PC-3 (cell line): Measurements from ENCODE around the gene TGFB1I1. TPM values are rescaled to one million over a fixed set of nuclear protein-coding genes. Genes with fewer than 3 reads are reported as not detected.

Source experiments
- ATAC-seq: fragments of 200-7000 bp; cut with Tn5 transposase; 2 replicates; pipeline ENCODE4 v1.9.1; 2020; ENCODE audit warnings: mild to moderate bottlenecking, moderate library complexity
- BruUV-seq: library from RNA; stranded (reverse); fragments of 400-500 nt; replicated peaks from 2 replicates; lab custom pipeline; 2021; lab: Mats Ljungman, UMichigan
- CTCF ChIA-PET: fragments of 300-600 bp; sonication (Branson Sonifier 250); formaldehyde crosslinking; loops from one replicate; lab custom pipeline; 2022; ENCODE audit warnings: antibody characterized with exemption; lab: Charles Lee
- POLR2A ChIA-PET: fragments of 300-600 bp; sonication (Branson Sonifier 250); formaldehyde crosslinking; loops from one replicate; lab custom pipeline; 2022; ENCODE audit warnings: antibody characterized with exemption; ENCODE audit not compliant: unreplicated experiment; lab: Charles Lee
- DNase-seq: peaks from one replicate; pipeline ENCODE4 v3.0.0-alpha.2; 2015
- H2AFZ ChIP-seq: fragments of 300-600 bp; sonication (generic); 2 replicates; pipeline ENCODE4 v1.6.0; 2016; ENCODE audit warnings: antibody characterized with exemption, low read length
- H3F3A ChIP-seq: fragments of 300-600 bp; sonication (generic); one replicate; pipeline ENCODE4 v1.6.0; 2017; ENCODE audit warnings: antibody characterized with exemption, low read length, control low read depth, mild to moderate bottlenecking; ENCODE audit not compliant: unreplicated experiment
- H3K27ac ChIP-seq: fragments of 300-600 bp; sonication (generic); 2 replicates; pipeline ENCODE4 v1.5.1; 2016; ENCODE audit warnings: mild to moderate bottlenecking, low read length
- H3K27me3 ChIP-seq: fragments of 300-600 bp; sonication (generic); 2 replicates; pipeline ENCODE4 v1.6.1; 2016; ENCODE audit warnings: low read length, mixed read lengths
- H3K36me3 ChIP-seq: fragments of 300-600 bp; sonication (generic); 2 replicates; pipeline ENCODE4 v1.6.1; 2016; ENCODE audit warnings: low read depth, mixed run types, low read length, mixed read lengths
- H3K4me1 ChIP-seq: fragments of 300-600 bp; sonication (generic); 2 replicates; pipeline ENCODE4 v1.5.1; 2016; ENCODE audit warnings: low read length; ENCODE audit not compliant: insufficient read depth
- H3K4me2 ChIP-seq: fragments of 300-600 bp; sonication (generic); 2 replicates; pipeline ENCODE4 v1.6.0; 2016; ENCODE audit warnings: low read length
- H3K4me3 ChIP-seq: fragments of 300-600 bp; sonication (generic); 2 replicates; pipeline ENCODE4 v1.5.1; 2016; ENCODE audit warnings: mild to moderate bottlenecking, low read length, mixed read lengths
- H3K79me2 ChIP-seq: fragments of 300-600 bp; sonication (generic); 2 replicates; pipeline ENCODE4 v1.6.1; 2017; ENCODE audit warnings: low read length, mixed read lengths
- H3K9ac ChIP-seq: fragments of 300-600 bp; sonication (generic); 2 replicates; pipeline ENCODE4 v1.6.0; 2016; ENCODE audit warnings: mild to moderate bottlenecking, low read length
- H3K9me2 ChIP-seq: fragments of 300-600 bp; sonication (generic); replicated peaks from 2 replicates; pipeline ENCODE4 v1.6.1; 2016; ENCODE audit warnings: mixed run types, low read length, mixed read lengths
- H3K9me3 ChIP-seq: fragments of 300-600 bp; sonication (generic); 2 replicates; pipeline ENCODE4 v1.6.1; 2016; ENCODE audit warnings: low read length, mixed read lengths
- H4K20me1 ChIP-seq: fragments of 300-600 bp; sonication (generic); 2 replicates; pipeline ENCODE4 v1.6.1; 2016; ENCODE audit warnings: low read length, mixed read lengths
- CTCF ChIP-seq: fragments of 300-600 bp; sonication (generic); conservative IDR thresholded peaks from 2 replicates; pipeline ENCODE4 v1.5.1; 2017; ENCODE audit warnings: antibody characterized with exemption, low read depth, mild to moderate bottlenecking, low read length
- EZH2 ChIP-seq: fragments of 300-600 bp; sonication (generic); IDR thresholded peaks from one replicate; pipeline ENCODE4 v1.6.1; 2017; ENCODE audit warnings: antibody characterized with exemption, mild to moderate bottlenecking, low read length; ENCODE audit not compliant: unreplicated experiment
- EZH2phosphoT487 ChIP-seq: fragments of 300-600 bp; sonication (generic); IDR thresholded peaks from 2 replicates; pipeline ENCODE4 v1.6.1; 2018; ENCODE audit warnings: mild to moderate bottlenecking, antibody characterized with exemption, low read length, borderline replicate concordance
- intact Hi-C: fragments of 100-400 bp; cut with micrococcal nuclease; formaldehyde crosslinking; loops from 2 replicates; pipeline ENCODE4 v1.9.0; 2023
- total RNA-seq: library from RNA; depleted of rRNA; stranded (reverse); fragments of >200 nt; gene quantifications from 2 replicates; pipeline ENCODE4 v1.2.3, GENCODE V29; 2014

TGFB1I1 gene
- total RNA-seq, 1 experiment from 2014 or later: 11.2 TPM

DNA sequence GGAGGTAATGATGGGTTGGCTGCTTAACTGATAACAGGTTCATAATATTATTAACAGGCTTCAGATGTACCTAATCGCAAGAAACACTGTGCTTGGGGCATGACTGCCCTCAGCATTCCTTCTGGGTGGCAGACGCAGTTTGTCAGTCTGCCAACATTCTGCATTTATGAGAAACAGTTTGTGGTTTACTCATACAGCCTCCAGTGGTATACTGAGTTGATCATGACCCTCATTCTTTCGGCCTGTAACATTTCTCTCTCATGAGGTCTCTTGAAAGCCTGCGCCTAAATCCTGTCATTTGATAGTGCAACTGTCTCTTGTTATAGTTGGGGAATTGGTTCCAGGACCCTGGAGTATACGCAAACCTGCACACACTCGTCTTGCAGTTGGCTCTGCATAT lies 41.2 kb downstream of the TGFB1I1 start:
- ATAC-seq (peak; percentile 42), DNase-seq (peak; percentile 82)
- no peak overlapping the region for H2AFZ ChIP-seq
- H3K79me2 ChIP-seq: peaks cover under 1% of the 10 kb centered on the region; the same call in 1 of the 2 replicates
- no TSS peak for BruUV-seq
- no peak overlapping the region for H3K9ac ChIP-seq
- TF ChIP-seq CTCF (no peak), EZH2 (no peak), EZH2phosphoT487 (no peak)
- no peak overlapping the region for H3K4me2 ChIP-seq
- ChIA-PET CTCF (no interaction called here), POLR2A (no interaction called here)
- intact Hi-C loops: no loop called here
- peaks cover 8% of the 10 kb centered on the region for H3K4me1 ChIP-seq
- H4K20me1 ChIP-seq: no peaks in the 10 kb centered on the region
- no peaks in the 10 kb centered on the region for H3F3A ChIP-seq
- no peak overlapping the region for H3K27ac ChIP-seq
- H3K36me3 ChIP-seq: no peaks in the 10 kb centered on the region
- H3K9me2 ChIP-seq: no peaks in the 10 kb centered on the region
- H3K27me3 ChIP-seq: no peaks in the 10 kb centered on the region
- no peaks in the 10 kb centered on the region for H3K9me3 ChIP-seq
- no peak overlapping the region for H3K4me3 ChIP-seq

- Histone ChIP-seq H3K27me3 (no peaks in the 10 kb centered on the region), H3K9me2 (no peaks in the 10 kb centered on the region), H2AFZ (no peak overlapping the region), H3K9ac (no peak overlapping the region), H3F3A (no peaks in the 10 kb centered on the region), H3K36me3 (no peaks in the 10 kb centered on the region), H3K4me2 (no peak overlapping the region), H3K27ac (no peak overlapping the region), H3K9me3 (no peaks in the 10 kb centered on the region), H4K20me1 (no peaks in the 10 kb centered on the region), H3K4me1 (peaks cover 4% of the 10 kb centered on the region), H3K4me3 (no peak overlapping the region), H3K79me2 (no peaks in the 10 kb centered on the region)
- intact Hi-C loops: no loop called here
- ChIA-PET CTCF (no interaction called here), POLR2A (no interaction called here)
- no peak for ATAC-seq
- no peak for DNase-seq
- TF ChIP-seq CTCF (no peak), EZH2 (no peak), EZH2phosphoT487 (no peak)
- no TSS peak for BruUV-seq
These were observed 41.9 kb downstream of the TGFB1I1 start for GRCh38 chr16:31513884-31514283.

- Histone ChIP-seq H3K79me2 (no peaks in the 10 kb centered on the region), H3K4me1 (no peaks in the 10 kb centered on the region), H3K4me2 (no peak overlapping the region), H3K9me2 (no peaks in the 10 kb centered on the region), H3K9ac (no peak overlapping the region), H3K4me3 (no peak overlapping the region), H4K20me1 (no peaks in the 10 kb centered on the region), H3F3A (no peaks in the 10 kb centered on the region), H2AFZ (no peak overlapping the region), H3K9me3 (no peaks in the 10 kb centered on the region), H3K36me3 (no peaks in the 10 kb centered on the region), H3K27ac (no peak overlapping the region), H3K27me3 (peaks cover 1% of the 10 kb centered on the region; the same call in 1 of the 2 replicates)
- TF ChIP-seq EZH2 (no peak), CTCF (no peak), EZH2phosphoT487 (no peak)
- BruUV-seq: no TSS peak
- intact Hi-C loops: no loop called here
- DNase-seq (no peak), ATAC-seq (no peak)
- CTCF ChIA-PET: no interaction called here
- POLR2A ChIA-PET: no interaction called here
These were observed 45.9 kb downstream of the TGFB1I1 start for GRCh38 chr16:31517800-31518402.
